RCC 7860 (cell line): ENCODE results near the gene ADGRG4.

Experiments used
- DNase-seq: peaks from one replicate; pipeline ENCODE4 v3.0.0-alpha.2; 2015; ENCODE audit warnings: low spot score
- FAIRE-seq: peaks from 2 replicates; lab custom pipeline; 2012; peaks lifted over from hg19 to GRCh38; lab: Jason Lieb, UNC

Gene ADGRG4

DNA sequence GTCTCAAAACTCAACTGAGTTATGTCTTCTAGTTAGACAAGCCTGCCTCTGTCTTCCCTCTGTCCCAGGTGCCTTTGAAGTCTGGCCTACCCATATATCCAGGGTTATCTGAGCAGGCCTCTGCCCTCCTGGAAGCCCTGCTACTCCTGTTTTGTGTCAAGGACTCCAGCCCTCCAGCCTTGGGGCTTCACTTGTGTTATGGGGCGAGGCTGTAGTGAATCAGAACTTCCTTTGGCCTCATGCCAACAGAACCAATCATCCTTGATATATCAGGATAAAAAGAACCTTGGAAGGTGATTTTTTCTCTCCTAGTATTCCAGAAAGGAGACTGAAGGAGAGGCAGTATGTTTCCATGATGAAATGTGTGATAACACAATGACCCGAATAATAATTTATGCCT lies 8.9 kb upstream of the ADGRG4 start:
- DNase-seq = no peak

GRCh38 chrX:136292656-136293055 lies 8.1 kb upstream of the ADGRG4 start:
- FAIRE-seq = no peak
- DNase-seq = no peak

More for the DNA sequence above, 8.9 kb upstream of the ADGRG4 start:
- no peak for FAIRE-seq

DNA sequence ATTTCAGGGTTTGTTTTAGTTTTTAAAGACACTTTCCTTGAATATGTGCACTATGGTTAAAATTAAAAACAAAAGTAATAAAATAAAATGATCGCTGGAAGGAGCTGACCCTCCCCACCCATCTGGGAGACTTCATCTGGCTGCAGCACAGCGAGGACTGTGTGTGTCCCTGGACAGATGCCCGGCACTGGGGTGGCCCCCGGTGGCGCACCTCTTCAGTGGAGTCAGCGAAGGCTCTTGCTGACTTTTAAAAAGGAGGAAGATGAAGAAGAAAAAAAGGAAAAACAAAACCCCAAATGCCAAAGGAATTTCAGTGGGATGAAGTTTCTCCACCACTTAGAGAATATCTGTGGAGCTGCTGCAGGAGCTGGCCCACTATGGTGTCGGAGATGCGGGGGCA lies 5.4 kb upstream of the ADGRG4 start:
- DNase-seq = no peak
- no peak for FAIRE-seq

DNA sequence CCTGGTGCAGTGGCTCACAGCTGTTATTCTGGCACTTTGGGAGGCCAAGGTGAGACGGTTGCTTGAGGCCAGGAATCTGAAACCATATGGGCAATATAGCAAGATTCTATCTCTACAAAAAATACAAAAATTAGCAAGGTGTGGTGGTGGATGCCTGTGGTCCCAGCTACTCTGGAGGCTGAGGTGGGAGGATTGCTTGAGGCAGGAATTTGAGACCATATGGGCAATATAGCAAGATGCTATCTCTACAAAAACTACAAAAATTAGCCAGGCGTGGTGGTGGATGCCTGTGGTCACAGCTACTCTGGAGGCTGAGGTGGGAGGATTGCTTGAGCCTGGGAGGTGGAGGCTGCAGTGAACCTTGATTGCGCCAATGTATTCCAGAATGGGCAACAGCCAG lies 2.3 kb downstream of the ADGRG4 start:
- no peak for DNase-seq
- FAIRE-seq = no peak

DNA sequence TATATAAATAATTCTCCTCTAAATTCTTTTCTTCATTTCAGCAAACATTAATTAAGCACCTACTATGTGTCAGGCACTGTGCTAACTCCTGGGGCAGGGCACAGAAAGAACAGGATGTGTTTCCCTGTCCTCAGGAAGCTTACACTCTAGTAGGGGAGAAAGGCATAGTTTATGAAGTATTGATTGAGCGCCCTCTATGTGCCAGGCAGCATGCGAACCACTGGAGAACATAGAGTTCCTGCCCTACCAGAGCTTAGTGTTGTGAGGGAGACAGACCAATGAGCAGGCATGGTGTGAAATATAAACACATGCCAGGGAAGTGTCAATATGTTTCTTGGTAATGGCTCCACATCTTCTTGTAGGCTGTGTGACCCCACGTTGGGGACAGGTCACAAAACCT lies 3.7 kb downstream of the ADGRG4 start:
- DNase-seq (no peak), FAIRE-seq (no peak)

DNA sequence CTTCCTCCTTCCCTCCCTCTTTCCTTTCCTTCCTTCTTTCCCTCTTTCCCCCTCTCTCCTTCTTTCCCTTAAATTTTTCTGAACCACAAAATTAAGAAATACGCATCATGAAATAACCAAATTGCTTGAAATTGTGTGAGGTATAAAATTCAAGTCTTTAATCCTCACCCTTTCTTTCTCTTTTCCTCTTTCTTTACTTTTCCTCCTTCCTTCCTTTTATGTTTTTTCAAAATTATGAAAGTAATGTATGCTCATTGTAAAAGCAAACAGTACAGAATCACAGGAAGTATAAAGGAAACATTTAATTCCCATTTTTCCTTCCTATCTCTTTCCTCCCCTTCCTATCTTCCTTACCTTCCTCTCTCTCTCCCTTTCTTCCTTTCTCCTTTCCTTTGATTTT lies 5.4 kb downstream of the ADGRG4 start:
- FAIRE-seq (no peak), DNase-seq (no peak)

GRCh38 chrX:136307471-136307870 lies 6.7 kb downstream of the ADGRG4 start:
- FAIRE-seq = no peak

GRCh38 chrX:136310411-136310810 lies 9.6 kb downstream of the ADGRG4 start:
- FAIRE-seq = peak; percentile 46
- DNase-seq = peak; percentile 10

More at GRCh38 chrX:136307471-136307870, 6.7 kb downstream of the ADGRG4 start:
- no peak for DNase-seq

DNA sequence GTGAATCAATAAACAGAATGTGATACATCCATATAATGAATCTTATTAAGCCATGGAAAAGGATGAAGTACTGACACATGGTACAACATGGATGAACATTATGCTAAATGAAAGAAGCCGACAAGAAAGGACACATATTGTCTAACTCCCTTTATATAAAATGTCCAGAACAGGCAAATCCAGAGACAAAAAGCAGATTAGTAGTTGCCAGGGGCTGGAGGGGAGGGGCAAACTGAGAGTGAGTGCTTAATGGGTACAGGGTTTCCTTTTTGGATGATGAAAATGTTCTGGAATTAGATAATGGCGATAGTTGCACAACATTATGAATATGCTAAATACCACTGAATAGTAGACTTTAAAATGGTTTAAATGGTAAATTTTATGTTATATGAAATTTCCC lies 17.4 kb downstream of the ADGRG4 start:
- FAIRE-seq = no peak

DNA sequence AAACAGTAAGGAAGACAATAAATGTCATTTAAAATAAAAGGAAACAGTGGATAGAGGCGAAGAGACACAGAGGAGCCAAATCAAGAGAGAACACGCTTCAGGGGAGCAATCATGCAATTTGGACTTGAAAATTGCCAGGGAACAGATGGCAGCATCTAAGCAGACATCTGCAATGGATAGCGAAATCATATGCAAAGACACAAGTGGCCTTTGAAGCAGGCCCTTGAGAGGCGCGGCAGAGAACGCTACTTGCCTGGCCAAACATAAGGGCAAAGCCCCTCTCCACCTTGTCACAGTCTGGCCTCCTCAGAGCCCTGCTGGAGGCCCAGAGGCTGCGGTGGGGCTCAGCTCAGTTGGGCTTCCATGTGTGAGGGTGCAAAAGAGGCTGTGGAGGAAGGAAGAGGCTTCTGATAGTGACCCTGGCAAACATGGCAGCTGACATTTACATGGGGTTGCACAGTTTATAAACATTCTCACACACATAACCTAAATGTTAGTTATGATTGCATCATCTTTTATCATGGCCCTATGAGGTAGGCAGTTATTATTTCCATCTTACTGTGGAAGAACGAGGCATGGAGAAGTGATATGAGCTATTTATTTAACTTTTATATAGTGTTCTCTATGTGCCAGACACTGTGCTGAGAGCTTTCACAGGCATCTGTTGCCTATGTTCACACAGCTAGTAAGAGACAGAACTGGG lies 18.3 kb downstream of the ADGRG4 start:
- FAIRE-seq (no peak), DNase-seq (no peak)

More for the DNA sequence above, 17.4 kb downstream of the ADGRG4 start:
- no peak for DNase-seq

GRCh38 chrX:136319600-136319999 lies 18.8 kb downstream of the ADGRG4 start:
- no peak for DNase-seq
- FAIRE-seq = no peak

DNA sequence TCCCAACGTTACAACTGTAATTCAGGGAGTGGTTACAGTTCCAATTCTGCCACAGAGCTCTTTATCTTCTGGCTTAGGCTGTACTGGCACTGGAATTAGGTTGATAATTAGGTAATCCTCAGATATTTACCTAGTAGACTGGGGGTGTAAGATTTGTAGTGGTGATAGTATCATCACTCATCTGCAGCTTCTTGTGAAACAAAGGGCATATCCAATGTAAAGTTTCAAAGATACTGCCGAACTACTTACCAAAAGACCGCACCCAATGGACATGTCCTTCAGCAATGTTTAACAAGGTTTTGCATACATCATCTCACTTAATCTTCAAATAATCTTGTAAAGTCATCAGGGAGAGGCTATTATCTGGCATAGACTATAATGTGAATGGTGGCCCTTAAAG lies 20.8 kb downstream of the ADGRG4 start:
- DNase-seq = no peak
- FAIRE-seq = no peak

DNA sequence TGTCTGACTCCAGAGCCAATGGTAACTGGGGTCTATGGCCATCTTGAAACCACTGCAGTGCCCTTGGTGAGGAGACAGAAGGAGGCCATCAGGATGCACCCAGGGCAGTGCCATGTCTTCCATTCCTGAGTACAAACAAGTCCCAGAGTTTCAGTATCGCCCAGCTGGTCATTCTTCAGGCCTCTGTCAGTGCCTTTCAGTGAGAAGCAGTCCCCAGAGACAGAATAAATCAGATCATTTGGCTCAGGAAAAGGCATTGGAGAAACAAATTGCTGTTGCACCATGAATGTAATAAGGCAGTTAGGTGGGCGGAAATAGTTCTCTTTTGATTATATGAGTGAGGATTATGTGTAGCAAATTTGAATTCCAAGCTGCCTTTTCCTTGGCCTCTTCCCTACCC lies 21.3 kb downstream of the ADGRG4 start:
- FAIRE-seq (no peak), DNase-seq (no peak)

GRCh38 chrX:136325377-136325776 lies 24.6 kb downstream of the ADGRG4 start:
- FAIRE-seq (no peak), DNase-seq (no peak)

GRCh38 chrX:136328933-136329332 lies 28.2 kb downstream of the ADGRG4 start:
- FAIRE-seq (no peak), DNase-seq (no peak)

DNA sequence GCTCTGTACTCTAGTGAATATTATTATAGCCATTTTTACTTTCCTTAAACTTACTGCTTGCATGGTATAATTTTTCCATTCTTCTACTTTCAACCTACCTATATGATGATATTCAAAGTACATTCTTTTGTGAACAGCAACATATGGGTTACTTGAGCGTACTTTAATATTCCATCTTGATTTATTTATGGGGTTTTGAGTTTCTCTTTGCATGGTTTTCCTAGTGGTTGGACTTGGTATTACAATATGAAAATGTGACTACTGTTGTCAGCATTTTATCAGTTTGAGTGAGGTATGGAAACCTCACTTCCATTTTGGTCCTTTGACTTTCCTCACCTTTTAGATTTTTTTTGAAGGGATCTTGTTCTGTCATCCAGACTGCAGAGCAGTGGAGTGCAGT lies 35.9 kb downstream of the ADGRG4 start:
- FAIRE-seq (peak; percentile 24), DNase-seq (no peak)

DNA sequence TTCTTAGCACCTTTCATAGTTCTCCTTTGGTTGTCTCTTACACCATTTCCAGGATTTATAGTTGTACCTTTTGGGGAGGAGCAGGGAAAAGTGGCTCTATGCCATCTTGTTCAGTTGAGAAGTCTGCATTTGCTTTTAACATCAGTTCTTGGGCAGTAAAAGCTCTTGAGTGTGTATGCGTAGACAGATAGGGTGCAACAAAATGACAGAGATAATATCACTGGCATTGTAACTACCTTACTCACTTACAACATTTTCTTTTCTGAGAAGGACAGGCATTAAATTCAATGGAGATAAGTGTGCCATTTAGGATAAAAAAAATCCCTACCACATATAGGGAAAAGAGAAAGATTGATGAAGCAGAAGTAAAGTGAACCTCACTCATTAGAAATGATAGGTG lies 38.9 kb downstream of the ADGRG4 start:
- no peak for FAIRE-seq
- DNase-seq = no peak

DNA sequence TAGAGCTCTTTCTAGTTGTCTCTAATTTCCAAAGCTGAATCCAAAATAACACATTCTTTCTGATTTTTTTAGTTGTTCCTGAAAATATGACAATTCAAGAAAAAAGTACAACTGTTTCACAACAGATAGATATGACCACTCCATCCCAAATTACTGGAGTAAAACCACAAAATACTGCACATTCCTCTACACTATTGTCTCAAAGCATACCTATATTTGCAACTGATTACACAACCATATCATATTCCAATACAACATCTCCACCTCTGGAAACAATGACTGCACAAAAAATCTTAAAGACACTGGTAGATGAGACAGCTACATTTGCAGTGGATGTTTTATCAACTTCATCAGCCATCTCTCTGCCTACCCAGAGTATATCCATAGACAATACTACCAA lies 43.6 kb downstream of the ADGRG4 start:
- FAIRE-seq = no peak
- DNase-seq = no peak

GRCh38 chrX:136346506-136346905 lies 45.7 kb downstream of the ADGRG4 start:
- FAIRE-seq (no peak), DNase-seq (no peak)

DNA sequence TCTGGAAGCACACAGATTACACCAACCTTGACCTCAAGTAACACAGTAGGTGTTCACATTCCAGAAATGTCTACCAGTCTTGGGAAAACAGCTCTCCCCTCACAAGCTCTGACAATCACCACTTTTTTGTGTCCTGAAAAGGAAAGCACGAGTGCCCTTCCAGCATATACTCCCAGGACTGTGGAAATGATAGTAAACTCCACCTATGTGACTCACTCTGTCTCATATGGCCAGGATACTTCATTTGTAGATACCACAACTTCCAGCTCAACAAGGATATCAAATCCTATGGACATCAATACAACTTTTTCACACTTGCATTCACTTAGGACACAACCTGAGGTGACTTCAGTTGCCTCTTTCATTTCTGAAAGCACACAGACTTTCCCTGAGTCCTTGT lies 46.9 kb downstream of the ADGRG4 start:
- FAIRE-seq (no peak), DNase-seq (no peak)

- FAIRE-seq (no peak), DNase-seq (no peak)
Observed at GRCh38 chrX:136353526-136354093, 52.8 kb downstream of the ADGRG4 start.

- FAIRE-seq (no peak), DNase-seq (no peak)
Observed at GRCh38 chrX:136354201-136354600, 53.4 kb downstream of the ADGRG4 start.

DNA sequence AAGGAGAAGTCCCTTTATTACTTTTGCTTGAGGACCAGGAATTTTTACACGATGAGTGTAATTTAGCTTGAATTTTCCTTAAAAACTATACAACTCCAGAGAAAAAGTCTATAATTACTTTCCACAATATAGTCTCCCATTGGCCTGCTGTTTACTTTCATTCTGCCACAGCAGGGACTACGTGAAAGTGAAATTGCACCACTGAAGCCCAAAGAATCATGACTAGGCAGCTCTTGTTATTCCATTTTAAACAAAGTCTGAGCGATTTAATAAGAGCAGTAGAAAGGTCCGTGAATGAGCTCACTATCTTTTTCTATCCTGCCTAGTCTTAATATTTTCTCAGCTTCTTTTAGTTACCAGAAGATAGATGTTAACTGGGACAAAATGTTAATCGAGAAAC lies 68.6 kb downstream of the ADGRG4 start:
- DNase-seq (no peak), FAIRE-seq (no peak)
